ENCODE results near the gene ANKRD44. TPM values are rescaled to one million over a fixed set of nuclear protein-coding genes. Genes with fewer than 3 reads are reported as not detected.

ANKRD44 gene
- total RNA-seq, 1 donor, result 29.2 TPM

DNA sequence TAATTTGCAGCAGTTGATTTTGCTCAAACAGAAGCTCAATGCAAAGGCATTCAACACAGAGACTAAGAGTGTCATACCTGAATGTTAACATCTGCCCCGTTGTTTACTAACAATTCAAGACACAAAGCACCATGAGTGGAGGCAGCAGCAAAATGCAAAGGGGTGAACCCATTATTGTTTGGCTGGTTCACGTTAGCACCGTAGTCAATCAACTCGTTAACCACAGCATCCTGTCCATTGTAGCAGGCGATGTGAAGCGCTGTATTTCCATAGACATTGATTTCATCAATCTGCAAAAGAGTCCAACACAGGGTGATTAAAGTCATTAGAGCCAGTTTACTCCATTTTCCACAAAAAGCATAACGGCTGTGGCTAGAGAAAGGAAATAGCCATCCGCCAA is 189.3 kb downstream of the ANKRD44 start:
- H3K4me3 ChIP-seq (ENCODE audit: low read depth, low read length), result no peak overlapping the region
- DNase-seq (ENCODE audit: low read depth), result no peak
- TF ChIP-seq, protein P1, sequence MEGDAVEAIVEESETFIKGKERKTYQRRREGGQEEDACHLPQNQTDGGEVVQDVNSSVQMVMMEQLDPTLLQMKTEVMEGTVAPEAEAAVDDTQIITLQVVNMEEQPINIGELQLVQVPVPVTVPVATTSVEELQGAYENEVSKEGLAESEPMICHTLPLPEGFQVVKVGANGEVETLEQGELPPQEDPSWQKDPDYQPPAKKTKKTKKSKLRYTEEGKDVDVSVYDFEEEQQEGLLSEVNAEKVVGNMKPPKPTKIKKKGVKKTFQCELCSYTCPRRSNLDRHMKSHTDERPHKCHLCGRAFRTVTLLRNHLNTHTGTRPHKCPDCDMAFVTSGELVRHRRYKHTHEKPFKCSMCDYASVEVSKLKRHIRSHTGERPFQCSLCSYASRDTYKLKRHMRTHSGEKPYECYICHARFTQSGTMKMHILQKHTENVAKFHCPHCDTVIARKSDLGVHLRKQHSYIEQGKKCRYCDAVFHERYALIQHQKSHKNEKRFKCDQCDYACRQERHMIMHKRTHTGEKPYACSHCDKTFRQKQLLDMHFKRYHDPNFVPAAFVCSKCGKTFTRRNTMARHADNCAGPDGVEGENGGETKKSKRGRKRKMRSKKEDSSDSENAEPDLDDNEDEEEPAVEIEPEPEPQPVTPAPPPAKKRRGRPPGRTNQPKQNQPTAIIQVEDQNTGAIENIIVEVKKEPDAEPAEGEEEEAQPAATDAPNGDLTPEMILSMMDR (IDR thresholded peaks at IDR 0.05; ENCODE audit: insufficient read depth, low read length), result no peak

DNA sequence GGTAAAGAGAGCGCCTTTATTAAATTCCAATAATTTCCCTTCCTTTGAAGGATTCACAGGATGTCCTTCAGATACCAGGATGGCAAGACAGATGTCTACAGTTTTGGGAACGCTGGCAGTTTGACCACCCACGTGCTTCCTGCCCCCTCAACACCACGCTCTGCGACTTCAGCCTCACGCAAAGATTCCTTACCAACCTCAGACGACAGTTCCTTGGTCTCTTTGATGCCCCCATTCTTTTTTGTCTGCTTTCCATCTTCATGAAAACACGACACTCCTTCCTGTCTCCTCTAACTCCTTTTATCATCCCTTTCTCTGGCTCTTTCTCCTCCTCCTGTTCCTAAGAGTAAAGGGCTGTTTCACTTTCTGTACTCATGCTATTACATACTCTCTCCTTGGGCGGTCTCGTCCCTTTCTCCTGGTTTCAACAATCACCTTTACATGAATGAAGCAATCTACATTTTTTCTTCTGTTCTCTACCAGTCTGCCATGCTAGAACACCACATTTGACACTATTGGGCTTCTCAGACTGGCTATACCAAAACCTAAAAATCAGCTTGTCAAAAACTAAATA is 194.2 kb downstream of the ANKRD44 start:
- no peak for DNase-seq (ENCODE audit: low read depth)
- TF ChIP-seq, protein P1 (IDR thresholded peaks at IDR 0.05; ENCODE audit: insufficient read depth, low read length), result no peak
- no peak overlapping the region for H3K4me3 ChIP-seq (ENCODE audit: low read depth, low read length)

DNA sequence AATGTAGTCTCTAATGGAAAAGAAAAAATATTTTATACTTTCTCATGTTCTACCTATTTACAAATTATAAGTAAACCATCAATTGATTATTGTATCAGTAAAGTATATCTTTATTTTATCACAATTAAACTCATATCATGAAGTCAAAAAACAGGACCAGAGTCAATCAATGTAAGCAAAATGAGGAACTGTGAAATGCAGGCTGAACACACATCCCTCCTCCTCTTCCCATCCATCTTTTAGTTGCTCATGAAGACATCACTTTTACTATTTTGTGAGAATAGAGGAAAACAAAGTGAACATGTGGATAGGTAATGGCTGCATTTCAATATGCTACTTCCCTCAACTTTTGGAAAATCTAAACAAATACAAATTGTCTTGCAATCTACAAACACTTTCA is 195.3 kb downstream of the ANKRD44 start:
- H3K4me3 ChIP-seq (ENCODE audit: low read depth, low read length), result no peak overlapping the region
- no peak for DNase-seq (ENCODE audit: low read depth)
- TF ChIP-seq, protein P1 (IDR thresholded peaks at IDR 0.05; ENCODE audit: insufficient read depth, low read length), result no peak

DNA sequence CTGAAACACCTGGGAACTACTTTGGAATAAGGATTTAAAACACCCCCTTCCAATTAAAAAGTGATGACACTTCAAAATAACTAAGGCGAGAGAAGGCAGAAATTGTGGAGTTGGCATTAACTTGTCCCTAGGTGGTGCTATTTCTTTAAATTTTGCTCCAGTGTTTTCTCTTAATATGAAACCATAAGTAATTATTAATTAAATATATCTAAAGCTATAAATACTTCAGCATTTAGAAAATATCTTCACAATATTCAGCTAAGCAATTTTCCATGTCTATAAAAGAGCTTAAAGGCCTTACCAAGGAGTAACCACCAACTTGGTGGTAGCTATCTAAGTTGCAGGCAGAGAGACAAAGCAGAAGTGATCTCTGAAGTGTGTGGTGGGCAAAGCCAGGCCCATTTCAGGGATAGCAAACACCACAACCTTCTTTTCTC is 197.3 kb downstream of the ANKRD44 start:
- TF ChIP-seq, protein P1 (IDR thresholded peaks at IDR 0.05; ENCODE audit: insufficient read depth, low read length), result peak; percentile 52
- DNase-seq (ENCODE audit: low read depth), result peak; percentile 68
- no peak overlapping the region for H3K4me3 ChIP-seq (ENCODE audit: low read depth, low read length)

DNA sequence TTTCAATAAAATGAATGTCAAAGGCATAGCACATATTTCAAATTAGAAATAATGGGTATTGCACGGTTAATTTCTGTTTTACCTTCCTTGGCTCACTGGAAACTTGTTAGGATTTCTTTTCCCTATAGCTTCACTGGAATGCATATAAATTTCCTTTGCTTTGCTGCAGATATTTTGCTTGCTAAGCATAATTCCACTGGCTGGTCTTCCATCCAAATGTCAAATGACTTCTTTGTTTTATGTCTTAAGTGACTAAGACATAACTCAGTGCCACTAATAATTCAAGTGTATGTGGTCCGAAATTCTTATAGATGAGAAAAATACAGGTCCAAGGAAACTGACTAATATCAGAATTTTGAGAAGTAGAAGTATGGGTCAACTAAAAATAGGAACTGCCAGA is 201.3 kb downstream of the ANKRD44 start:
- no peak for DNase-seq (ENCODE audit: low read depth)
- TF ChIP-seq, protein P1 (IDR thresholded peaks at IDR 0.05; ENCODE audit: insufficient read depth, low read length), result no peak

DNA sequence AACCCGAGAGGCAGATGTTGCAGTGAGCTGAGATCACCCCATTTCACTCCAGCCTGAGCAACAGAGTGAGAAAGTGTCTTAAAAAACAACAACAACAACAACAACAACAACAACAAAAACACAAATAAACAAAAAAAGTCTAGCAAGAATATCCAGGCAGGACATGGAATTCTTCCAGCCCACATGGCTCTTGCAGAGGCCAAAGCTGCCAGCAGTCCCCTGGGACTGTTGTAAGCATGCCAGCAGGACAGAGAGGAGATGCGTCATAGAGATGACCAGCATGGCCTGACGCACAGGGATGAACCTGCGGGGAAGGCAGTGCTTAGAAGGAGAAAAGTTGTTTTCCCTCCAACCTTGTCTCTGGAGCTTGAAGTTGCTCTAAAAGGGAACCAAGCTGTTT is 201.8 kb downstream of the ANKRD44 start:
- DNase-seq (ENCODE audit: low read depth), result peak; percentile 88
- TF ChIP-seq, protein P1 (IDR thresholded peaks at IDR 0.05; ENCODE audit: insufficient read depth, low read length), result no peak
- no peak overlapping the region for H3K4me3 ChIP-seq (ENCODE audit: low read depth, low read length)

More for the DNA sequence above, 201.3 kb downstream of the ANKRD44 start:
- H3K4me3 ChIP-seq (ENCODE audit: low read depth, low read length), result no peak overlapping the region

Measured in fibroblast of the aortic adventitia (primary cell).